Heart right ventricle (tissue), 16 donors: Measurements from ENCODE around the gene PLK2. TPM values are rescaled to one million over a fixed set of nuclear protein-coding genes. Genes with fewer than 3 reads are reported as not detected.
A peak's percentile ranks its signal among the peaks of the same experiment; 100 is the strongest.

Source experiments
- ATAC-seq, 8 donors: fragments of 200-7000 bp; cut with Tn5 transposase; one replicate each; pipeline ENCODE4 v1.9.1; 2020; ENCODE audit warnings: mild to moderate bottlenecking in 8 of 8, moderate library complexity in 8 of 8, moderate number of reproducible peaks in 1 of 8
- DNase-seq, 2 donors: peaks; one replicate each; pipeline ENCODE4 v3.0.0-alpha.2; 2020
- H3K27ac ChIP-seq, 10 donors: fragments of 200-600 bp; sonication (generic) in 2 of 10; one replicate each; pipeline versions ENCODE4 v1.5.0 to v1.8.0; 2020 to 2022; ENCODE audit warnings: mild to moderate bottlenecking in 3 of 10
- H3K27me3 ChIP-seq, 7 donors: fragments of 200-600 bp; one replicate each; pipeline ENCODE4 v1.8.0; 2021 to 2022; ENCODE audit warnings: mild to moderate bottlenecking in 2 of 7
- H3K36me3 ChIP-seq, 9 donors: fragments of 200-600 bp; sonication (generic) in 1 of 9; one replicate each; pipeline versions ENCODE4 v1.5.0 to v1.8.0; 2020 to 2022; ENCODE audit warnings: mild to moderate bottlenecking in 2 of 9
- H3K4me1 ChIP-seq, 9 donors: fragments of 200-600 bp; sonication (generic) in 1 of 9; one replicate each; pipeline versions ENCODE4 v1.5.0 to v1.8.0; 2020 to 2022; ENCODE audit warnings: mild to moderate bottlenecking in 4 of 9
- H3K4me3 ChIP-seq, 10 donors: fragments of 200-600 bp; sonication (generic) in 2 of 10; one replicate each; pipeline versions ENCODE4 v1.5.0 to v1.8.0; 2020 to 2022; ENCODE audit warnings: mild to moderate bottlenecking in 7 of 10, moderate library complexity in 2 of 10
- H3K9me3 ChIP-seq, 11 donors: fragments of 200-600 bp in 10 of 11; sonication (generic) in 2 of 11; one replicate each; pipeline versions ENCODE4 v1.5.0 to v1.8.0; 2013 to 2022; ENCODE audit warnings: mild to moderate bottlenecking in 2 of 11, control low read depth in 1 of 11, moderate library complexity in 1 of 11
- CTCF ChIP-seq, 9 donors: fragments of 200-600 bp; sonication (generic) in 2 of 9; IDR thresholded peaks; one replicate each; pipeline versions ENCODE4 v1.5.0 to v1.8.0; 2021 to 2022; ENCODE audit warnings: antibody characterized with exemption in 9 of 9, mild to moderate bottlenecking in 5 of 9, moderate library complexity in 1 of 9
- WGBS, 2 donors: extraction: QIAGEN DNeasy Blood & Tissue Kit; methylation state at CpG; one replicate each; pipeline ENCODE4 v1.1.7; 2013; ENCODE audit warnings: inconsistent platforms in 1 of 2; 5-methylcytosine and 5-hydroxymethylcytosine counted together
- intact Hi-C, 10 donors: fragments of 100-400 bp; cut with DNase I; formaldehyde crosslinking; loops; one replicate each; pipeline versions ENCODE4 v1.11.1 to v1.14.2; 2022
- polyA plus RNA-seq, 2 donors: library from polyadenylated mRNA; stranded (reverse); fragments of 200-250 nt; gene quantifications; one replicate each; pipeline ENCODE4 v1.2.3, GENCODE V29; 2013
- total RNA-seq, 10 donors: library from RNA; stranded (reverse); fragmentation: NEBNext Ultra II Directional in 3 of 10; extraction: Animal tissue kit (Norgen Biotek cat#: 25700) in 3 of 10; gene quantifications; one replicate each; pipeline versions ENCODE4 v1.2.1 to v1.2.4, GENCODE V29; 2021 to 2023
- donor health status: Arrhythmogenic right ventricular cardiomyopathy.
- donor health status: ischemic (EF 13 %, LVEDD 7.1; RV severe dilation, severe dysfunction).
- donor health status: healthy with polysubstance abuse.
- donor health status: DM: no; HTN: yes; CAD: no.
- donor health status: DM: no; HTN: no; CAD: no.
- donor health status: ischemic (EF 25% LVEDD 6.9; RV normal size, moderate dysfunction).
- donor health status: ischemic (EF 25% LVEDD 5.7; RV mildly dilated, moderate dysfunction).
- donor health status: healthy.
- donor health status: DM: yes; HTN: yes; CAD: no.
- donor health status: Ischemic cardiomyopathy.
- donor health status: ischemic (EF 35%, LVEDD 5.7; RV mildly dilated, moderate dysfunction).
- donor health status: nonischemic (EF 11% LVEDD 7.7; RV severe dilation, severe dysfunction).
- donor health status: DM: yes; HTN: yes; CAD: no.
- donor health status: PGD.
- donor health status: ischemic (EF 29% LVEDD 5.4; RV normal size, mild dysfunction).
- donor health status: nonischemic (EF 23%, LVEDD 6.1; RV moderate dilation, normal function).

Gene PLK2
- total and polyA plus RNA-seq, 12 donors = 11.5 to 174 (median 102) TPM

GRCh38 chr5:58469896-58470295 lies 10.0 kb upstream of the PLK2 start:
- Histone ChIP-seq H3K4me3 (no peak overlapping the region), H3K4me1 (no peaks in the 10 kb centered on the region), H3K27me3 (no peaks in the 10 kb centered on the region), H3K9me3 (no peaks in the 10 kb centered on the region), H3K27ac (no peak overlapping the region), H3K36me3 (no peaks in the 10 kb centered on the region)
- intact Hi-C loops = loop anchor here in 7 of 10 donors (5.0 to 10.0 kb wide), 6 partner anchors 805 to 1565 kb away; partner anchors contain the start of gene SETD9 (in 1 of the 7)
- DNase-seq (no peak), ATAC-seq (no peak)
- TF ChIP-seq CTCF (IDR thresholded peaks at IDR 0.05) = no peak
- WGBS, 2 donors = 84 to 87% methylated on average over 2 of the region's 2 CpGs

GRCh38 chr5:58466939-58467338 lies 7.1 kb upstream of the PLK2 start:
- ATAC-seq (peak in 2 of 8 donors; percentile 28 to 38), DNase-seq (no peak)
- Histone ChIP-seq H3K27me3 (no peaks in the 10 kb centered on the region), H3K36me3 (no peaks in the 10 kb centered on the region), H3K4me1 (peaks cover 0 to 6% (median 5%) of the 10 kb centered on the region in 9 donors), H3K9me3 (no peaks in the 10 kb centered on the region), H3K4me3 (no peak overlapping the region), H3K27ac (no peak overlapping the region)
- intact Hi-C loops = loop anchor here in 7 of 10 donors (5.0 to 10.0 kb wide), 6 partner anchors 802 to 1562 kb away; partner anchors contain the start of gene SETD9 (in 1 of the 7)
- 51 to 56% methylated on average over 4 of the region's 4 CpGs for whole genome bisulfite sequencing, 2 donors
- TF ChIP-seq CTCF (IDR thresholded peaks at IDR 0.05) = no peak

- 7 to 37% methylated on average over 4 of the region's 4 CpGs for WGBS, 2 donors
- no peaks in the 10 kb centered on the region for H3K9me3 ChIP-seq
- ATAC-seq = no peak
- peak in 1 of 2 donors; percentile 40 for DNase-seq
- H3K36me3 ChIP-seq = peaks cover 0 to 11% (median 2%) of the 10 kb centered on the region in 9 donors
- peak; percentile 32 to 77 (median 73) for TF ChIP-seq CTCF (IDR thresholded peaks at IDR 0.05)
- peak overlapping the region in 7 of 10 donors; percentile 4 to 99 (median 48) for H3K27ac ChIP-seq
- intact Hi-C loops = loop anchor here (1.0 to 10.0 kb wide), 15 partner anchors 575 to 1558 kb away; partner anchors contain the start of gene SETD9 (in 1 of the 10)
- peaks cover 0 to 19% (median 7%) of the 10 kb centered on the region in 9 donors for H3K4me1 ChIP-seq
- H3K4me3 ChIP-seq = no peak overlapping the region
- H3K27me3 ChIP-seq = peaks cover 0 to 20% (median 0%) of the 10 kb centered on the region in 7 donors
Observed at GRCh38 chr5:58462623-58463230, 2.8 kb upstream of the PLK2 start.

- peaks cover 0 to 19% (median 7%) of the 10 kb centered on the region in 9 donors for H3K4me1 ChIP-seq
- H3K27me3 ChIP-seq = peaks cover 0 to 20% (median 0%) of the 10 kb centered on the region in 7 donors
- DNase-seq = no peak
- no peaks in the 10 kb centered on the region for H3K9me3 ChIP-seq
- intact Hi-C loops = loop anchor here (1.0 to 10.0 kb wide), 15 partner anchors 575 to 1557 kb away; partner anchors contain the start of gene SETD9 (in 1 of the 10)
- H3K4me3 ChIP-seq = no peak overlapping the region
- no peak for TF ChIP-seq CTCF (IDR thresholded peaks at IDR 0.05)
- H3K27ac ChIP-seq = peak overlapping the region in 7 of 10 donors; percentile 8 to 99 (median 48)
- no peak for ATAC-seq
- peaks cover 0 to 17% (median 7%) of the 10 kb centered on the region in 9 donors for H3K36me3 ChIP-seq
- WGBS, 2 donors = 75 to 82% methylated on average over 3 of the region's 3 CpGs
Observed at GRCh38 chr5:58462154-58462553, 2.3 kb upstream of the PLK2 start.
